Stimulated activated CD4-positive, alpha-beta T cell treated with anti-CD3 and anti-CD28 coated beads, Interleukin-15, amount 100 ng/mL, for 24 hours (primary cell): ENCODE results near the gene TRIM63.

Source experiments
- DNase-seq: peaks from one replicate; pipeline ENCODE4 v3.0.0-alpha.2; 2020

TRIM63 gene

DNA sequence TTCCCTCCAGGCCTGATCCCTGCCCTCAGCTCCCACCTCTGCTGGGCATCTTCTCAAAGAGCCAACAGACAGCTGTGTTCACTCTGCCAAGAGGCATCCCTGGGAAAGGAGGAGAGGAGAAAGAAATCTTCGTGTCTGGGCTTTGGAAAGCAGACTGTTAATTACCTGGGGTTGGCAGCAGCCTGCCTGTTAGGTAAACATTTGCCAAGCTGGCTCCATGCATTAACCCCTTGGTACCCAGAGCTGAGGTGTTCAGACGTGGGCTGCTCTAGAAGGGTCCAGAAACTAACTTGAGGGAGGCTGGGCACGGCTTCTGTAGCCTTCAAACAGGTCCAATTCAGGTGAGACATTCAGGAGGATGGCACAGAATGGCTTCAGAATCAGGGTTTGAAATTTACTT lies 54.6 kb downstream of the TRIM63 start:
- DNase-seq = no peak

DNA sequence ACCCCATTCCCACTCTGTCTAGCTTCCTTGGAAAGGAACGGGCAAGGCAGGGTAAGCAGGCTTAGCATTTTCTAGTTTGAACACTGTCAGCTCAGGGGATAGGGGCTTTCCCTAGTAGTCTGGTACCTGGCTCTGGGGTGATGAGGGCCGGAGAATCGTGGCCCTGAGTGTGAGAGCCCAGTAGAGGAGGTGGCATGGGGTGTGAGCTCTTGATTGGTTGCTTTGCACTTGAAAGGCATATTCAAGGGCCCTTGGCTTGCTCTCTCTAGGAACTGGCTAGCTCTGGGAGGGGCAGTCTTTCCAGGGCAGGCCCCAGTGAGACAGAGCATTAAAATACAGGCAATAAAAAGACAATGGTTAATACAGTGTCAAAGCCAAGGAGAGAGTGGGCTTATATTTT lies 56.6 kb downstream of the TRIM63 start:
- no peak for DNase-seq

DNA sequence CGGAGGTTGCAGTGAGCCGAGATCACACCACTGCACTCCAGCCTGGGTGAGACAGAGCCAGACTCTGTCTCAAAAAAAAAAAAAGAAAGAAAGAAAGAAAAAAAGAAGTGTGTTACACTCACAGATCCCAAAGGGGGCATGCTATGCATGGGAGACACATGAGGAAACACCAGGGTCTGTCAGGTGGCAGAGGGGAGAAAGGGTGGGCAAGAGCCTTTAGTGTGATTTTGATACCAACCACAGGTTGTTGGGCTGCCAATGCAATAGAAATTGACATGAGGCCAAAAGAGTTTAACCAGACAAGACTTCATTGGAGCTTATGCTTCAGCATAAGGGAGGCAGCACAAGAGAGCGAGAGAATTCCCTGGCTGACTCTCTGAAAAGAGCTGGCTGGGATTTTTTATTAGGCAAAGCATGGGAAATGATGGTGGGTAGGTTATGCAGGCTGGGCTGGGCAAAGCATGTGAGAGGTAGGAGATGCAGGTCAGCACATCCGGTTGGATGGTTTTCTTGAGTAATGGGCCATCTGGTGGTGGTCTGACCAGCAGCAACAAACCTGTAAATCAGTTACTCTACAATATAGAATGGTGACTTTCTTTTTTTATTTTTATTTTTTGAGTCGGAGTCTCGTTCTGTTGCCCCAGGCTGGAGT lies 57.5 kb downstream of the TRIM63 start:
- peak; percentile 11 for DNase-seq

DNA sequence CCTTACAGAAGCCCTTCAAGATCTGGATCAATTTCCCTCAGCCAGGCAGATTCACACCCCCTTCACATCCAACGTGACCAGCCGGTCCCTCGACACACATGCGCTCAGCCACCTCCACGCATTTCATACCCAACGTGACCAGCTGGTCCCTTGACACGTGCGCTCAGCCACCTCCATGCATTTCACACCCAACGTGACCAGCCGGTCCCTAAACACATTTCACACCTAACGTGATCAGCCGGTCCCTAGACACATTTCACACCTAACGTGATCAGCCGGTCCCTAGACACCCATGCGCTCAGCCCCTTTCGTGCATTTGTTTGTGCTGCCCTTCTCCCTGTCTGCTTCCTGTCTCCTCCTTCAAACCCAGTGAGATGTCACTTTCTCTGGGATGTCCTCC lies 60.7 kb downstream of the TRIM63 start:
- no peak for DNase-seq

DNA sequence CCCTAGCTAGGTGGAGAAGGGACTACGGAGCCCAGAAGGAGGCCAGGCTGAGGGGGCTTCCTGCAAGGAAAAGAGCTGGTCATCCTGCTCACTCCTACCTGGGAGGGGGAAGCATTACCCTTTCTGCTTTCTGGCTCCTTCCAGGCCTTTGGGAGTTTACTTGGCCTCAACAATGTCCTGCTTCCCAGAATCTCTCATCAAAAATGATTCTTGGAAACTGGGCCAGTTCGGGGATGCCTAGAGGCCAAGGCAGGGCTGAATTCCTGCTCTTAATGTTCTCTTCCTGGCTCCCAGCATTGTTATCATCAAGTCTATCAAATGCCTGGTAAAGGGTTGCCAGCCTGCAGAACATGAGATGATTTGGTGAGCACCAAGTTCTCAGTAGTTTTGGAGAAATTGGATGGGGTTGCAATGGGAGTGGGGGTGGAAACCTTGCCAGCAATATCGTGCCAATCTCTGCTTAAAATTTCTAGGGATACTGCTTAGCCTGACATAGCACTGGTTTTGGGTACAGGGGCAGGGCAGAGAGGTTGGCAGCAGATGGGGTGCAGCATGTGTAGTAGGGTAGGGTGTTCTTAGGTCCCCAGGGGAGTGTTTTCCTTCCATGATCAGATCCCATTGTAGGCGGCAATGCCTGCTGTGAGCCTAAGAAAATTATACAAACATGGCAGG lies 61.9 kb downstream of the TRIM63 start:
- DNase-seq = no peak

DNA sequence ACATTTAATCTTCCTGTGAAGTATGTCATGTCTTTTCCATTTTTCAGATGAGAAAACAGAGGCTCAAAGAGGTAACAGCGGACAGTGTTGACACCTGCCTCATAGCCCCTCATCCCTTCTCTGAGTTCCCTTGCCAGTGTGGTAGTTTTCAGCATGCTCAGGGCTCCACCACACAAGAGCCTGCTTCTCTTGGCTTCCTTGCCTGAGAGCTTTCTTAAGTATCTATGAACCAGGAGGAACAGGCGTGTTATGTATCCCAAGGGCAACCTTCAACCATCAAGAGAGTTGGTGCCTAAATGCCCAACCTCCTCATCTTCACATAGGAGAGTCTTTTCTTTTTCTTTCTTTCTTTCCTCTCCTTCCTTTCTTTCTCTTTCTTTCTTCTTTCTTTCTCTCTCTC lies 63.7 kb downstream of the TRIM63 start:
- no peak for DNase-seq

DNA sequence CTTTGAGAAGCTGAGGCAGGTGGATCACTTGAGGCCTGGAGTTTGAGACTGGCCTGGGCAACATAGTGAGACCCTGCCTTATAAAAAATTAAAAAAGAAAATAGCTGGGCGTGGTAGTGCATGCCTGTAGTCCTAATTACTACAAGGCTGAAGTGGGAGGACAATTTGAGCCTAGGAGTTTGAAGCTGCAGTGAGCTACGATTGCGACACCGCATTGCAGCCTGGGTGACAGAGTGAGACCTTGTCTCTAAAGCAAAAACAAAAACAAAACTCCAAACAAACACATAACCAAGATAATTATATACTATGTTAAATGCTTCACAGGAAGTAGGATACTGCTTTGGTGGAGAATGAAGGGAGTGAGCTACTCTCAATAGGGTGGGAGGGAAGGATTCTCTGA lies 64.2 kb downstream of the TRIM63 start:
- DNase-seq = no peak
